Measurements from ENCODE around the gene DEPDC5. TPM values are rescaled to one million over a fixed set of nuclear protein-coding genes. Genes with fewer than 3 reads are reported as not detected.

DEPDC5 gene
- total and polyA plus RNA-seq, 10 of the 15 experiments (the other 5 are each of a cell fraction or from before 2014, with no cell fraction given) = 3.0 to 38.9 (median 22.8) TPM

DNA sequence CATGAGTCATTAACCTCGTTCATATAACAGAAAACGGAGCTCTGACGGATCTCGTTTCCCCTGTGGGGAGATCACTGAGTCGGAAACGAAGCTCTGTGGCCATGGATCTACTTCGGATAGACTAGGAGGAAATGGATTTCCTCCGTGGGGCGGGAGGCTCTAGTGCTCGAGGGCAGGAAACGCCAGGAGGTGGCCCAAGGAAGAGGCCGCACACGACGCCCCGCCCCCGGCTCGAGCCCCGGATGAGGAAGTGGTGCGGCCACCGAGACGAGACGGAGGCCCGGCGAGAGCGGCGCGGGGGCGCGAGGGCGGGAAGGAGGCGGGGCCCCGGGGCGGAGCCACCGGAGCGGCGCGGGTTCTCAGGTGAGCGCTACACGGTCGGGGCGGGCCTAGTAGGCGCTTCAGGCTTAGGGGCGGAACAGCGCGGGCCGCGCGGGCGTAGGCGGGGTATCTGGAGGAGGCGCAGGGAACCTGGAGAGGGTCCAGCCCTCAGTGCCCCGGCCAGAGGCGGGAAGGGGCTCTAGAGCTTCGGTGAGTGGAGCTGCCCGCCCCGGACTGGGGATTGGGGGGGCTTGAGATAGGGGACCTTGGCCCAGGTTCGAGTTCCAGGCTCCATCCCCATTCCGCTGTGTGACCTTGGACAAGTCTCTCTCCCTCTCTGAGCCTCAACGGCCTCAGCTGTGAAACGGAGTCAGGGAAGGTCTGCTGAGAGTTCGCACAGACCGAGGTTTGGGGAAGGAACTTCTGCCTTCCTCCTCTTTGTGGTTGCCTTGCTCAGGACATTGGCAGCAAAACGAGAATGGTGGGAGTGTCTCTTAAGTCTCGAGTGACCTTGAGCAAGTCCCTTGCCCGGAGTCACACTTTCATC, at the start of gene DEPDC5 (continued):
- TF ChIP-seq, protein P1, sequence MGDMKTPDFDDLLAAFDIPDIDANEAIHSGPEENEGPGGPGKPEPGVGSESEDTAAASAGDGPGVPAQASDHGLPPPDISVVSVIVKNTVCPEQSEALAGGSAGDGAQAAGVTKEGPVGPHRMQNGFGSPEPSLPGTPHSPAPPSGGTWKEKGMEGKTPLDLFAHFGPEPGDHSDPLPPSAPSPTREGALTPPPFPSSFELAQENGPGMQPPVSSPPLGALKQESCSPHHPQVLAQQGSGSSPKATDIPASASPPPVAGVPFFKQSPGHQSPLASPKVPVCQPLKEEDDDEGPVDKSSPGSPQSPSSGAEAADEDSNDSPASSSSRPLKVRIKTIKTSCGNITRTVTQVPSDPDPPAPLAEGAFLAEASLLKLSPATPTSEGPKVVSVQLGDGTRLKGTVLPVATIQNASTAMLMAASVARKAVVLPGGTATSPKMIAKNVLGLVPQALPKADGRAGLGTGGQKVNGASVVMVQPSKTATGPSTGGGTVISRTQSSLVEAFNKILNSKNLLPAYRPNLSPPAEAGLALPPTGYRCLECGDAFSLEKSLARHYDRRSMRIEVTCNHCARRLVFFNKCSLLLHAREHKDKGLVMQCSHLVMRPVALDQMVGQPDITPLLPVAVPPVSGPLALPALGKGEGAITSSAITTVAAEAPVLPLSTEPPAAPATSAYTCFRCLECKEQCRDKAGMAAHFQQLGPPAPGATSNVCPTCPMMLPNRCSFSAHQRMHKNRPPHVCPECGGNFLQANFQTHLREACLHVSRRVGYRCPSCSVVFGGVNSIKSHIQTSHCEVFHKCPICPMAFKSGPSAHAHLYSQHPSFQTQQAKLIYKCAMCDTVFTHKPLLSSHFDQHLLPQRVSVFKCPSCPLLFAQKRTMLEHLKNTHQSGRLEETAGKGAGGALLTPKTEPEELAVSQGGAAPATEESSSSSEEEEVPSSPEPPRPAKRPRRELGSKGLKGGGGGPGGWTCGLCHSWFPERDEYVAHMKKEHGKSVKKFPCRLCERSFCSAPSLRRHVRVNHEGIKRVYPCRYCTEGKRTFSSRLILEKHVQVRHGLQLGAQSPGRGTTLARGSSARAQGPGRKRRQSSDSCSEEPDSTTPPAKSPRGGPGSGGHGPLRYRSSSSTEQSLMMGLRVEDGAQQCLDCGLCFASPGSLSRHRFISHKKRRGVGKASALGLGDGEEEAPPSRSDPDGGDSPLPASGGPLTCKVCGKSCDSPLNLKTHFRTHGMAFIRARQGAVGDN (IDR thresholded peaks at IDR 0.05) = peak; percentile 92
- TF ChIP-seq, protein P2, sequence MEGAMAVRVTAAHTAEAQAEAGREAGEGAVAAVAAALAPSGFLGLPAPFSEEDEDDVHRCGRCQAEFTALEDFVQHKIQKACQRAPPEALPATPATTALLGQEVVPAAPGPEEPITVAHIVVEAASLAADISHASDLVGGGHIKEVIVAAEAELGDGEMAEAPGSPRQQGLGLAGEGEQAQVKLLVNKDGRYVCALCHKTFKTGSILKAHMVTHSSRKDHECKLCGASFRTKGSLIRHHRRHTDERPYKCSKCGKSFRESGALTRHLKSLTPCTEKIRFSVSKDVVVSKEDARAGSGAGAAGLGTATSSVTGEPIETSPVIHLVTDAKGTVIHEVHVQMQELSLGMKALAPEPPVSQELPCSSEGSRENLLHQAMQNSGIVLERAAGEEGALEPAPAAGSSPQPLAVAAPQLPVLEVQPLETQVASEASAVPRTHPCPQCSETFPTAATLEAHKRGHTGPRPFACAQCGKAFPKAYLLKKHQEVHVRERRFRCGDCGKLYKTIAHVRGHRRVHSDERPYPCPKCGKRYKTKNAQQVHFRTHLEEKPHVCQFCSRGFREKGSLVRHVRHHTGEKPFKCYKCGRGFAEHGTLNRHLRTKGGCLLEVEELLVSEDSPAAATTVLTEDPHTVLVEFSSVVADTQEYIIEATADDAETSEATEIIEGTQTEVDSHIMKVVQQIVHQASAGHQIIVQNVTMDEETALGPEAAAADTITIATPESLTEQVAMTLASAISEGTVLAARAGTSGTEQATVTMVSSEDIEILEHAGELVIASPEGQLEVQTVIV (IDR thresholded peaks at IDR 0.05; ENCODE audit: borderline replicate concordance, partially characterized antibody) = peak; percentile 66
- TF ChIP-seq FOS (IDR thresholded peaks at IDR 0.05; ENCODE audit: borderline replicate concordance, extremely low read depth, insufficient read length) = no peak
- TF ChIP-seq RCOR1 (conservative IDR thresholded peaks at IDR 0.05; ENCODE audit: low read depth, low read length) = 0 out of 2 replicates have a peak, but pooled peaks have one; percentile 69
- peak; percentile 63 for TF ChIP-seq ZNF207 (IDR thresholded peaks at IDR 0.05; ENCODE audit: borderline replicate concordance)
- peak; percentile 84 for TF ChIP-seq TAF1 (IDR thresholded peaks at IDR 0.05; ENCODE audit: borderline replicate concordance, low read depth, low read length)
- TF ChIP-seq, protein P3, sequence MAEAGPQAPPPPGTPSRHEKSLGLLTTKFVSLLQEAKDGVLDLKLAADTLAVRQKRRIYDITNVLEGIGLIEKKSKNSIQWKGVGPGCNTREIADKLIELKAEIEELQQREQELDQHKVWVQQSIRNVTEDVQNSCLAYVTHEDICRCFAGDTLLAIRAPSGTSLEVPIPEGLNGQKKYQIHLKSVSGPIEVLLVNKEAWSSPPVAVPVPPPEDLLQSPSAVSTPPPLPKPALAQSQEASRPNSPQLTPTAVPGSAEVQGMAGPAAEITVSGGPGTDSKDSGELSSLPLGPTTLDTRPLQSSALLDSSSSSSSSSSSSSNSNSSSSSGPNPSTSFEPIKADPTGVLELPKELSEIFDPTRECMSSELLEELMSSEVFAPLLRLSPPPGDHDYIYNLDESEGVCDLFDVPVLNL (IDR thresholded peaks at IDR 0.05; ENCODE audit: low read depth, low read length) = peak; percentile 39; the same call in 1 of the 2 replicates
- no peak for TF ChIP-seq TCF12 (IDR thresholded peaks at IDR 0.05; ENCODE audit: low read depth, low read length)
- TF ChIP-seq CEBPB (IDR thresholded peaks at IDR 0.05; ENCODE audit: borderline replicate concordance in 1 of 2, low read depth in 2 of 2, low read length in 2 of 2) = no peak
